ENCODE data around the gene LRRC53. TPM values are rescaled to one million over a fixed set of nuclear protein-coding genes. Genes with fewer than 3 reads are reported as not detected.

Gene LRRC53
- total and polyA plus RNA-seq, 8 donors: not detected

GRCh38 chr1:74437035-74437434 lies 75.4 kb downstream of the LRRC53 start:
- 72 to 83% (median 78%) methylated on average over 1 of the region's 1 CpG for WGBS, 5 donors
- intact Hi-C loops (cut with DNase I; ENCODE audit: low total_unique reads): no loop called here
- Histone ChIP-seq H3K4me1 (no peaks in the 10 kb centered on the region), H3K27ac (no peak overlapping the region), H3K4me3 (no peak overlapping the region), H3K9me3 (no peaks in the 10 kb centered on the region), H3K36me3 (no peaks in the 10 kb centered on the region), H3K27me3 (no peaks in the 10 kb centered on the region)
- no peak for TF ChIP-seq CTCF (IDR thresholded peaks at IDR 0.05)
- TF ChIP-seq EP300 (IDR thresholded peaks at IDR 0.05): no peak
- TF ChIP-seq POLR2AphosphoS5 (IDR thresholded peaks at IDR 0.05): no peak
- DNase-seq: no peak

GRCh38 chr1:74436078-74436477 lies 76.3 kb downstream of the LRRC53 start:
- Histone ChIP-seq H3K27me3 (no peaks in the 10 kb centered on the region), H3K4me3 (no peak overlapping the region), H3K4me1 (no peaks in the 10 kb centered on the region), H3K27ac (no peak overlapping the region), H3K9me3 (no peaks in the 10 kb centered on the region), H3K36me3 (no peaks in the 10 kb centered on the region)
- intact Hi-C loops (cut with DNase I; ENCODE audit: low total_unique reads): no loop called here
- DNase-seq: no peak
- TF ChIP-seq EP300 (IDR thresholded peaks at IDR 0.05): no peak
- no peak for TF ChIP-seq CTCF (IDR thresholded peaks at IDR 0.05)
- TF ChIP-seq POLR2AphosphoS5 (IDR thresholded peaks at IDR 0.05): no peak
- no peak for TF ChIP-seq POLR2A (IDR thresholded peaks at IDR 0.05)
- 50 to 74% (median 73%) methylated on average over 1 of the region's 1 CpG for WGBS, 5 donors

GRCh38 chr1:74434321-74434720 lies 78.1 kb downstream of the LRRC53 start:
- no peak overlapping the region for H3K27ac ChIP-seq
- H3K9me3 ChIP-seq: no peaks in the 10 kb centered on the region
- H3K4me1 ChIP-seq: peaks cover 0 to 4% (median 0%) of the 10 kb centered on the region in 4 donors
- H3K36me3 ChIP-seq: no peaks in the 10 kb centered on the region
- intact Hi-C loops (cut with DNase I; ENCODE audit: low total_unique reads): no loop called here
- no peak overlapping the region for H3K4me3 ChIP-seq
- whole genome bisulfite sequencing, 5 donors: 68 to 78% (median 74%) methylated on average over 2 of the region's 2 CpGs
- DNase-seq: no peak
- no peak for TF ChIP-seq POLR2A (IDR thresholded peaks at IDR 0.05)
- TF ChIP-seq CTCF (IDR thresholded peaks at IDR 0.05): no peak
- TF ChIP-seq EP300 (IDR thresholded peaks at IDR 0.05): no peak
- TF ChIP-seq POLR2AphosphoS5 (IDR thresholded peaks at IDR 0.05): no peak
- H3K27me3 ChIP-seq: no peaks in the 10 kb centered on the region

GRCh38 chr1:74432325-74432724 lies 80.1 kb downstream of the LRRC53 start:
- no peak for DNase-seq
- Histone ChIP-seq H3K36me3 (no peaks in the 10 kb centered on the region), H3K4me1 (peaks cover 0 to 4% (median 0%) of the 10 kb centered on the region in 4 donors), H3K9me3 (no peaks in the 10 kb centered on the region), H3K4me3 (no peak overlapping the region), H3K27ac (no peak overlapping the region), H3K27me3 (no peaks in the 10 kb centered on the region)
- TF ChIP-seq POLR2A (IDR thresholded peaks at IDR 0.05) (no peak), CTCF (IDR thresholded peaks at IDR 0.05) (no peak), POLR2AphosphoS5 (IDR thresholded peaks at IDR 0.05) (no peak)
- 0 to 41% (median 0%) methylated on average over 1 of the region's 1 CpG for WGBS, 5 donors
- intact Hi-C loops (cut with DNase I; ENCODE audit: low total_unique reads): no loop called here
